HCT116 (cell line): ENCODE data around the gene MOGAT3. TPM values are rescaled to one million over a fixed set of nuclear protein-coding genes. Genes with fewer than 3 reads are reported as not detected.
A peak's percentile ranks its signal among the peaks of the same experiment; 100 is the strongest.

Experiments
- ATAC-seq: fragments of 200-7000 bp; cut with Tn5 transposase; 2 replicates; pipeline ENCODE4 v1.9.1; 2020; ENCODE audit warnings: mild to moderate bottlenecking, moderate library complexity
- BruUV-seq: library from RNA; stranded (reverse); fragments of 400-500 nt; replicated peaks from 2 replicates; lab custom pipeline; 2021; lab: Mats Ljungman, UMichigan
- CTCF ChIA-PET: fragments of 300-600 bp; sonication (Branson Sonifier 250); formaldehyde crosslinking; loops from one replicate; lab custom pipeline; 2021; ENCODE audit warnings: antibody characterized with exemption; lab: Charles Lee
- POLR2A ChIA-PET: fragments of 300-600, 350-600 bp; sonication (Branson Sonifier 250); formaldehyde crosslinking; loops from one replicate; lab custom pipeline; 2021; ENCODE audit warnings: antibody characterized with exemption; lab: Charles Lee
- RAD21 ChIA-PET, 2 experiments: fragments of 300-600 bp; sonication (Branson Sonifier 250); formaldehyde crosslinking; loops; one replicate each; lab custom pipeline; 2023; ENCODE audit warnings: low total read pairs in 2 of 2; ENCODE audit not compliant: uncharacterized antibody in 2 of 2, unreplicated experiment in 2 of 2, low non-redundant PET in 1 of 2; lab: Charles Lee
- DNase-seq: peaks from one replicate; pipeline ENCODE4 v3.0.0-alpha.2; 2010; ENCODE audit warnings: low read depth, low spot score
- H2AFZ ChIP-seq: fragments of 200-600 bp; shearing (Covaris generic), sonication (generic); 2 replicates; pipeline ENCODE4 v1.6.1; 2017; ENCODE audit warnings: low read depth, mixed run types, mixed read lengths, antibody characterized with exemption, low read length; ENCODE audit not compliant: poor library complexity, severe bottlenecking
- H3K27ac ChIP-seq: 2 replicates; pipeline ENCODE4 v1.5.1; 2012; ENCODE audit warnings: low read depth, low read length
- H3K27me3 ChIP-seq: fragments of 200-600 bp; sonication (generic); 2 replicates; pipeline ENCODE4 v1.6.1; 2016; ENCODE audit warnings: mixed run types, low read length, mixed read lengths; ENCODE audit not compliant: insufficient read depth
- H3K36me3 ChIP-seq, 2 experiments: fragments of 200-500 bp in 1 of 2; fragments of 200-600 bp in 1 of 2; sonication (Bioruptor generic) in 1 of 2; sonication (generic) in 1 of 2; 2 replicates each; pipeline versions ENCODE4 v1.5.1 to v1.6.1; 2014 to 2016; ENCODE audit warnings: low read length in 2 of 2, inconsistent platforms in 1 of 2, mixed read lengths in 1 of 2, mixed run types in 1 of 2; ENCODE audit not compliant: insufficient read depth in 2 of 2, control insufficient read depth in 1 of 2
- H3K4me1 ChIP-seq, 2 experiments: fragments of 200-600 bp in 1 of 2; sonication (generic) in 1 of 2; 2 replicates each; pipeline versions ENCODE4 v1.5.1 to v1.6.1; 2012 to 2017; ENCODE audit warnings: low read length in 2 of 2, inconsistent platforms in 1 of 2, mild to moderate bottlenecking in 1 of 2, mixed read lengths in 1 of 2, mixed run types in 1 of 2, moderate library complexity in 1 of 2; ENCODE audit not compliant: insufficient read depth in 2 of 2, control insufficient read depth in 1 of 2
- H3K4me2 ChIP-seq: fragments of 200-600 bp; sonication (generic); 2 replicates; pipeline ENCODE4 v1.6.1; 2017; ENCODE audit warnings: mixed run types, low read length, mixed read lengths
- H3K4me3 ChIP-seq, 2 experiments: fragments of 200-600 bp in 1 of 2; sonication (generic) in 1 of 2; replicated peaks in 1 of 2; 2 replicates each; pipeline ENCODE4 v1.5.1; 2011 to 2016; ENCODE audit warnings: low read length in 2 of 2, control low read depth in 1 of 2, low read depth in 1 of 2, mild to moderate bottlenecking in 1 of 2, mixed read lengths in 1 of 2, mixed run types in 1 of 2
- H3K79me2 ChIP-seq: fragments of 200-600 bp; sonication (generic); 2 replicates; pipeline ENCODE4 v1.6.1; 2017; ENCODE audit warnings: mild to moderate bottlenecking, mixed run types, low read length, moderate library complexity, mixed read lengths; ENCODE audit not compliant: insufficient read depth
- H3K9ac ChIP-seq: fragments of 200-600 bp; sonication (generic); 2 replicates; pipeline ENCODE4 v1.6.1; 2016; ENCODE audit warnings: low read length, mixed read lengths
- H3K9me2 ChIP-seq: fragments of 200-600 bp; sonication (generic), shearing (Covaris generic); 2 replicates; pipeline ENCODE4 v1.6.1; 2017; ENCODE audit warnings: mixed run types, mild to moderate bottlenecking, moderate library complexity; ENCODE audit not compliant: insufficient read depth
- H3K9me3 ChIP-seq, 2 experiments: fragments of 200-500 bp in 1 of 2; fragments of 200-600 bp in 1 of 2; sonication (Bioruptor generic) in 1 of 2; sonication (generic) in 1 of 2; 2 replicates each; pipeline ENCODE4 v1.6.1; 2014 to 2017; ENCODE audit warnings: low read length in 2 of 2, mixed read lengths in 2 of 2, inconsistent platforms in 1 of 2, low read depth in 1 of 2, mild to moderate bottlenecking in 1 of 2, mixed run types in 1 of 2, moderate library complexity in 1 of 2; ENCODE audit not compliant: control insufficient read depth in 1 of 2, insufficient read depth in 1 of 2
- H4K20me1 ChIP-seq: fragments of 200-600 bp; sonication (generic), shearing (Covaris generic); 2 replicates; pipeline ENCODE4 v1.6.1; 2017; ENCODE audit warnings: mixed run types, mild to moderate bottlenecking, moderate library complexity; ENCODE audit not compliant: insufficient read depth
- CEBPB ChIP-seq: IDR thresholded peaks from 2 replicates; pipeline ENCODE4 v1.6.1; 2012; ENCODE audit warnings: low read depth
- EZH2phosphoT487 ChIP-seq: fragments of 200-600 bp; IDR thresholded peaks from 2 replicates; pipeline ENCODE4 v1.6.1; 2018; ENCODE audit warnings: antibody characterized with exemption, borderline replicate concordance
- FOSL1 ChIP-seq: IDR thresholded peaks from 2 replicates; pipeline ENCODE4 v1.6.1; 2012; ENCODE audit warnings: low read depth
- POLR2AphosphoS5 ChIP-seq: IDR thresholded peaks from 2 replicates; pipeline ENCODE4 v1.6.1; 2011; ENCODE audit warnings: mild to moderate bottlenecking, low read depth, low read length, moderate library complexity
- SIN3A ChIP-seq: IDR thresholded peaks from 2 replicates; pipeline ENCODE4 v1.6.1; 2012; ENCODE audit warnings: low read depth
- SP1 ChIP-seq: IDR thresholded peaks from 2 replicates; pipeline ENCODE4 v1.6.1; 2012; ENCODE audit warnings: low read depth
- SRF ChIP-seq: IDR thresholded peaks from 2 replicates; pipeline ENCODE4 v1.6.1; 2012; ENCODE audit warnings: low read depth
- TCF7L2 ChIP-seq: IDR thresholded peaks from 2 replicates; pipeline ENCODE4 v1.7.0; 2011; ENCODE audit warnings: borderline replicate concordance, inconsistent platforms; ENCODE audit not compliant: insufficient read depth, insufficient read length; ENCODE audit errors: extremely low read depth
- YY1 ChIP-seq: IDR thresholded peaks from 2 replicates; pipeline ENCODE4 v1.6.1; 2011; ENCODE audit warnings: low read length, low read depth, moderate library complexity, mild to moderate bottlenecking; ENCODE audit not compliant: insufficient replicate concordance; ENCODE audit errors: extremely low read depth
- intact Hi-C: fragments of 100-400 bp; cut with micrococcal nuclease; formaldehyde crosslinking; loops from 2 replicates; pipeline ENCODE4 v1.10.0; 2022
- total RNA-seq: library from RNA; stranded (reverse); gene quantifications from one replicate; pipeline ENCODE4 v1.2.1, GENCODE V29; 2021; ENCODE audit not compliant: unreplicated experiment
- TF ChIP-seq, protein P1 (sequence below): IDR thresholded peaks from 2 replicates; pipeline ENCODE4 v1.6.1; 2012; ENCODE audit warnings: low read depth

Gene MOGAT3
- total RNA-seq, 1 experiment from 2014 or later: not detected

DNA sequence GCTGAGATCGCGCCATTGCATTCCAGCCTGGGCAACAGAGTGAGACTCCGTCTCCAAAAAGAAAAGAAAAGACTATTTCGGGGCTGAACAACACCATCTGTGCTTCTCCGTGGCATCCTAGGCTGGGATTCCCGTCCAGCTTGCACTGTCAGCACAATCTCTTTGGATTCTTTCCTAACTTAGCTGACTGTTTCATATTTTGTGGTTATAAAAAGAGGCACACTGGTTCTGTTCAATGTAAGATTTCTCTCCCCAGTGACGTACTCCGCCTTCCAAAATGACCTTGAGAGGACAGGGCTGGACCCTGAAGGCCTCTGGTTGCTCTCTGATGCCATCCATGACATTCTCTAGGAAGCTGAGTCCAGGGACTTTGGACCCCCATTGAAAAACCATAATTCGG lies 25.9 kb upstream of the MOGAT3 start (continued):
- no peak for TF ChIP-seq POLR2AphosphoS5
- TF ChIP-seq, all 23 proteins: peak for 0

GRCh38 chr7:101225650-101226049 lies 24.8 kb upstream of the MOGAT3 start:
- Histone ChIP-seq H3K27ac (no peak overlapping the region), H2AFZ (no peak overlapping the region), H3K4me1 (no peaks in the 10 kb centered on the region; a peak in 1 of 4 replicates), H3K4me2 (no peak overlapping the region), H3K27me3 (no peaks in the 10 kb centered on the region), H3K9ac (no peak overlapping the region), H3K79me2 (peaks cover 11% of the 10 kb centered on the region), H3K9me2 (no peaks in the 10 kb centered on the region), H3K4me3 (no peak overlapping the region), H3K36me3 (peaks cover 4 to 8% of the 10 kb centered on the region in 2 experiments; a peak in 2 of 4 replicates), H3K9me3 (no peaks in the 10 kb centered on the region), H4K20me1 (no peaks in the 10 kb centered on the region)
- no peak for ATAC-seq
- intact Hi-C loops: no loop called here
- DNase-seq: no peak
- CTCF ChIA-PET: no interaction called here
- RAD21 ChIA-PET: no interaction called here
- POLR2A ChIA-PET: no interaction called here
- TF ChIP-seq SRF: no peak
- BruUV-seq: no TSS peak

DNA sequence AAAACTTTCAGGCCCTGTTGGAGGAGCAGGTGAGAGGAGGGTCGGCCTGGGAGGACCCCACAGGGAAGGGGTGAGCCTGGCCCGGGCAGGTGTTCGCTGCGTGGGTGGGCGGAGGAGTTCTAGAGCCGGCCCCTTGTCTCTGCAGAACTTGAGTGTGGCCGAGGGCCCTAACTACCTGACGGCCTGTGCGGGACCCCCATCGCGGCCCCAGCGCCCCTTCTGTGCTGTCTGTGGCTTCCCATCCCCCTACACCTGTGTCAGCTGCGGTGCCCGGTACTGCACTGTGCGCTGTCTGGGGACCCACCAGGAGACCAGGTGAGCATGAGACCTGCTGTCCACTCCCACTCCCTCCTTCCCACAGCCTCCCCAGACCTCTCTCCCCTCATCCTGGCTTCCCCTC lies 22.7 kb upstream of the MOGAT3 start:
- no peak for ATAC-seq
- no peaks in the 10 kb centered on the region for H4K20me1 ChIP-seq
- no peaks in the 10 kb centered on the region for H3K9me3 ChIP-seq
- no peak overlapping the region for H3K4me2 ChIP-seq
- no peak overlapping the region for H3K27ac ChIP-seq
- H3K4me1 ChIP-seq: peaks cover 0 to 7% of the 10 kb centered on the region in 2 experiments; a peak in 1 of 4 replicates
- ChIA-PET CTCF (no interaction called here), RAD21 (no interaction called here), POLR2A (no interaction called here)
- no peak overlapping the region for H3K9ac ChIP-seq
- no peak for TF ChIP-seq EZH2phosphoT487
- TF ChIP-seq, protein P1, sequence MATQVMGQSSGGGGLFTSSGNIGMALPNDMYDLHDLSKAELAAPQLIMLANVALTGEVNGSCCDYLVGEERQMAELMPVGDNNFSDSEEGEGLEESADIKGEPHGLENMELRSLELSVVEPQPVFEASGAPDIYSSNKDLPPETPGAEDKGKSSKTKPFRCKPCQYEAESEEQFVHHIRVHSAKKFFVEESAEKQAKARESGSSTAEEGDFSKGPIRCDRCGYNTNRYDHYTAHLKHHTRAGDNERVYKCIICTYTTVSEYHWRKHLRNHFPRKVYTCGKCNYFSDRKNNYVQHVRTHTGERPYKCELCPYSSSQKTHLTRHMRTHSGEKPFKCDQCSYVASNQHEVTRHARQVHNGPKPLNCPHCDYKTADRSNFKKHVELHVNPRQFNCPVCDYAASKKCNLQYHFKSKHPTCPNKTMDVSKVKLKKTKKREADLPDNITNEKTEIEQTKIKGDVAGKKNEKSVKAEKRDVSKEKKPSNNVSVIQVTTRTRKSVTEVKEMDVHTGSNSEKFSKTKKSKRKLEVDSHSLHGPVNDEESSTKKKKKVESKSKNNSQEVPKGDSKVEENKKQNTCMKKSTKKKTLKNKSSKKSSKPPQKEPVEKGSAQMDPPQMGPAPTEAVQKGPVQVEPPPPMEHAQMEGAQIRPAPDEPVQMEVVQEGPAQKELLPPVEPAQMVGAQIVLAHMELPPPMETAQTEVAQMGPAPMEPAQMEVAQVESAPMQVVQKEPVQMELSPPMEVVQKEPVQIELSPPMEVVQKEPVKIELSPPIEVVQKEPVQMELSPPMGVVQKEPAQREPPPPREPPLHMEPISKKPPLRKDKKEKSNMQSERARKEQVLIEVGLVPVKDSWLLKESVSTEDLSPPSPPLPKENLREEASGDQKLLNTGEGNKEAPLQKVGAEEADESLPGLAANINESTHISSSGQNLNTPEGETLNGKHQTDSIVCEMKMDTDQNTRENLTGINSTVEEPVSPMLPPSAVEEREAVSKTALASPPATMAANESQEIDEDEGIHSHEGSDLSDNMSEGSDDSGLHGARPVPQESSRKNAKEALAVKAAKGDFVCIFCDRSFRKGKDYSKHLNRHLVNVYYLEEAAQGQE: no peak
- no peak for TF ChIP-seq CEBPB
- TF ChIP-seq YY1: no peak
- TF ChIP-seq FOSL1: no peak
- no peak for TF ChIP-seq TCF7L2
- no peak for TF ChIP-seq SP1
- TF ChIP-seq SIN3A: no peak
- DNase-seq: no peak
- H3K9me2 ChIP-seq: no peaks in the 10 kb centered on the region
- BruUV-seq: TSS peak; percentile 14
- intact Hi-C loops: no loop called here
- no peak overlapping the region for H2AFZ ChIP-seq
- H3K4me3 ChIP-seq: no peak overlapping the region
- no peaks in the 10 kb centered on the region for H3K27me3 ChIP-seq
- peaks cover 4 to 8% of the 10 kb centered on the region in 2 experiments; a peak in 2 of 4 replicates for H3K36me3 ChIP-seq
- H3K79me2 ChIP-seq: peaks cover 21% of the 10 kb centered on the region
